Heart right ventricle (tissue), 16 donors: Measurements from ENCODE around the gene NSMCE3. TPM values are rescaled to one million over a fixed set of nuclear protein-coding genes. Genes with fewer than 3 reads are reported as not detected.

Experiments used
- ATAC-seq, 8 donors: fragments of 200-7000 bp; cut with Tn5 transposase; one replicate each; pipeline ENCODE4 v1.9.1; 2020; ENCODE audit warnings: mild to moderate bottlenecking in 8 of 8, moderate library complexity in 8 of 8, moderate number of reproducible peaks in 1 of 8
- DNase-seq, 2 donors: peaks; one replicate each; pipeline ENCODE4 v3.0.0-alpha.2; 2020
- H3K27ac ChIP-seq, 10 donors: fragments of 200-600 bp; sonication (generic) in 2 of 10; one replicate each; pipeline versions ENCODE4 v1.5.0 to v1.8.0; 2020 to 2022; ENCODE audit warnings: mild to moderate bottlenecking in 3 of 10
- H3K27me3 ChIP-seq, 7 donors: fragments of 200-600 bp; one replicate each; pipeline ENCODE4 v1.8.0; 2021 to 2022; ENCODE audit warnings: mild to moderate bottlenecking in 2 of 7
- H3K36me3 ChIP-seq, 9 donors: fragments of 200-600 bp; sonication (generic) in 1 of 9; one replicate each; pipeline versions ENCODE4 v1.5.0 to v1.8.0; 2020 to 2022; ENCODE audit warnings: mild to moderate bottlenecking in 2 of 9
- H3K4me1 ChIP-seq, 9 donors: fragments of 200-600 bp; sonication (generic) in 1 of 9; one replicate each; pipeline versions ENCODE4 v1.5.0 to v1.8.0; 2020 to 2022; ENCODE audit warnings: mild to moderate bottlenecking in 4 of 9
- H3K4me3 ChIP-seq, 10 donors: fragments of 200-600 bp; sonication (generic) in 2 of 10; one replicate each; pipeline versions ENCODE4 v1.5.0 to v1.8.0; 2020 to 2022; ENCODE audit warnings: mild to moderate bottlenecking in 7 of 10, moderate library complexity in 2 of 10
- H3K9me3 ChIP-seq, 11 donors: fragments of 200-600 bp in 10 of 11; sonication (generic) in 2 of 11; one replicate each; pipeline versions ENCODE4 v1.5.0 to v1.8.0; 2013 to 2022; ENCODE audit warnings: mild to moderate bottlenecking in 2 of 11, control low read depth in 1 of 11, moderate library complexity in 1 of 11
- CTCF ChIP-seq, 9 donors: fragments of 200-600 bp; sonication (generic) in 2 of 9; IDR thresholded peaks; one replicate each; pipeline versions ENCODE4 v1.5.0 to v1.8.0; 2021 to 2022; ENCODE audit warnings: antibody characterized with exemption in 9 of 9, mild to moderate bottlenecking in 5 of 9, moderate library complexity in 1 of 9
- WGBS, 2 donors: extraction: QIAGEN DNeasy Blood & Tissue Kit; methylation state at CpG; one replicate each; pipeline ENCODE4 v1.1.7; 2013; ENCODE audit warnings: inconsistent platforms in 1 of 2; 5-methylcytosine and 5-hydroxymethylcytosine counted together
- intact Hi-C, 10 donors: fragments of 100-400 bp; cut with DNase I; formaldehyde crosslinking; loops; one replicate each; pipeline versions ENCODE4 v1.11.1 to v1.14.2; 2022
- polyA plus RNA-seq, 2 donors: library from polyadenylated mRNA; stranded (reverse); fragments of 200-250 nt; gene quantifications; one replicate each; pipeline ENCODE4 v1.2.3, GENCODE V29; 2013
- total RNA-seq, 10 donors: library from RNA; stranded (reverse); fragmentation: NEBNext Ultra II Directional in 3 of 10; extraction: Animal tissue kit (Norgen Biotek cat#: 25700) in 3 of 10; gene quantifications; one replicate each; pipeline versions ENCODE4 v1.2.1 to v1.2.4, GENCODE V29; 2021 to 2023
- donor health status: Arrhythmogenic right ventricular cardiomyopathy.
- donor health status: ischemic (EF 13 %, LVEDD 7.1; RV severe dilation, severe dysfunction).
- donor health status: healthy with polysubstance abuse.
- donor health status: DM: no; HTN: yes; CAD: no.
- donor health status: DM: no; HTN: no; CAD: no.
- donor health status: ischemic (EF 25% LVEDD 6.9; RV normal size, moderate dysfunction).
- donor health status: ischemic (EF 25% LVEDD 5.7; RV mildly dilated, moderate dysfunction).
- donor health status: healthy.
- donor health status: DM: yes; HTN: yes; CAD: no.
- donor health status: Ischemic cardiomyopathy.
- donor health status: ischemic (EF 35%, LVEDD 5.7; RV mildly dilated, moderate dysfunction).
- donor health status: nonischemic (EF 11% LVEDD 7.7; RV severe dilation, severe dysfunction).
- donor health status: DM: yes; HTN: yes; CAD: no.
- donor health status: PGD.
- donor health status: ischemic (EF 29% LVEDD 5.4; RV normal size, mild dysfunction).
- donor health status: nonischemic (EF 23%, LVEDD 6.1; RV moderate dilation, normal function).

NSMCE3 gene
- total and polyA plus RNA-seq, 12 donors, result 5.0 to 9.2 (median 6.4) TPM

GRCh38 chr15:29309139-29309538, 39.5 kb upstream of the NSMCE3 start:
- intact Hi-C loops, result no loop called here
- H3K36me3 ChIP-seq, result no peaks in the 10 kb centered on the region
- no peaks in the 10 kb centered on the region for H3K9me3 ChIP-seq
- no peak overlapping the region for H3K4me3 ChIP-seq
- 84 to 91% methylated on average over 5 of the region's 5 CpGs for WGBS, 2 donors
- no peak for TF ChIP-seq CTCF (IDR thresholded peaks at IDR 0.05)
- H3K27me3 ChIP-seq, result peaks cover 0 to 9% (median 0%) of the 10 kb centered on the region in 7 donors
- no peak for ATAC-seq
- H3K4me1 ChIP-seq, result no peaks in the 10 kb centered on the region
- no peak overlapping the region for H3K27ac ChIP-seq
- no peak for DNase-seq

GRCh38 chr15:29308299-29308698, 38.7 kb upstream of the NSMCE3 start:
- intact Hi-C loops, result no loop called here
- peaks cover 0 to 9% (median 0%) of the 10 kb centered on the region in 7 donors for H3K27me3 ChIP-seq
- H3K36me3 ChIP-seq, result no peaks in the 10 kb centered on the region
- H3K27ac ChIP-seq, result no peak overlapping the region
- no peak for ATAC-seq
- TF ChIP-seq CTCF (IDR thresholded peaks at IDR 0.05), result no peak
- no peaks in the 10 kb centered on the region for H3K9me3 ChIP-seq
- no peak for DNase-seq
- WGBS, 2 donors, result 65 to 71% methylated on average over 7 of the region's 7 CpGs
- H3K4me3 ChIP-seq, result no peak overlapping the region
- H3K4me1 ChIP-seq, result no peaks in the 10 kb centered on the region

GRCh38 chr15:29305556-29305955, 35.9 kb upstream of the NSMCE3 start:
- Histone ChIP-seq H3K36me3 (no peaks in the 10 kb centered on the region), H3K9me3 (no peaks in the 10 kb centered on the region), H3K4me3 (no peak overlapping the region), H3K27ac (no peak overlapping the region), H3K4me1 (no peaks in the 10 kb centered on the region), H3K27me3 (peaks cover 0 to 9% (median 0%) of the 10 kb centered on the region in 7 donors)
- no peak for ATAC-seq
- DNase-seq, result no peak
- intact Hi-C loops, result no loop called here
- TF ChIP-seq CTCF (IDR thresholded peaks at IDR 0.05), result no peak
- 83 to 84% methylated on average over 3 of the region's 3 CpGs for WGBS, 2 donors

DNA sequence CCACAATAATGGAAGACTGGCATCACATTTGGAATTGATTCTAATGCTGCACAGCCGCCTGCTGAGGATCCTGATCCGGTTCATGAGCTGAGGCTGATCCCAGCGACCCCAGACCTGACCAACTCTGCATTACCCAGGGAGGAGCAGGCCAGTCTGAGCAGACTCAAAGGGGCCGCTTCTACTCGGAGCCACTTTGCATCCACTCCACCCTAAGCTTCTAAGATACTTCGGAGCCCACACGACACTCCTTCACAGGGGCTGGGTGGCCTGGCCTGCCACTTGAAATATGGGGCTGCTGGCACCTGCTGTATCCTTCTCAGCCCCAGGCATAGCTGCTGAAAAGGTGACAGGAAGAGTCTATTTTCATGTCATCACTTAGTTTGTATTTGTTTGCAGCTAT, 33.2 kb upstream of the NSMCE3 start:
- no peaks in the 10 kb centered on the region for H3K9me3 ChIP-seq
- H3K4me1 ChIP-seq, result no peaks in the 10 kb centered on the region
- no peak for ATAC-seq
- WGBS, 2 donors, result 70 to 78% methylated on average over 7 of the region's 7 CpGs
- H3K27ac ChIP-seq, result no peak overlapping the region
- H3K4me3 ChIP-seq, result no peak overlapping the region
- TF ChIP-seq CTCF (IDR thresholded peaks at IDR 0.05), result no peak
- peaks cover 0 to 5% (median 0%) of the 10 kb centered on the region in 7 donors for H3K27me3 ChIP-seq
- no peak for DNase-seq
- intact Hi-C loops, result no loop called here
- H3K36me3 ChIP-seq, result no peaks in the 10 kb centered on the region
